ENCODE results near the gene LTN1. TPM values are rescaled to one million over a fixed set of nuclear protein-coding genes. Genes with fewer than 3 reads are reported as not detected.

The LTN1 gene
- total RNA-seq, 1 donor from 2014 or later = 28.9 TPM

DNA sequence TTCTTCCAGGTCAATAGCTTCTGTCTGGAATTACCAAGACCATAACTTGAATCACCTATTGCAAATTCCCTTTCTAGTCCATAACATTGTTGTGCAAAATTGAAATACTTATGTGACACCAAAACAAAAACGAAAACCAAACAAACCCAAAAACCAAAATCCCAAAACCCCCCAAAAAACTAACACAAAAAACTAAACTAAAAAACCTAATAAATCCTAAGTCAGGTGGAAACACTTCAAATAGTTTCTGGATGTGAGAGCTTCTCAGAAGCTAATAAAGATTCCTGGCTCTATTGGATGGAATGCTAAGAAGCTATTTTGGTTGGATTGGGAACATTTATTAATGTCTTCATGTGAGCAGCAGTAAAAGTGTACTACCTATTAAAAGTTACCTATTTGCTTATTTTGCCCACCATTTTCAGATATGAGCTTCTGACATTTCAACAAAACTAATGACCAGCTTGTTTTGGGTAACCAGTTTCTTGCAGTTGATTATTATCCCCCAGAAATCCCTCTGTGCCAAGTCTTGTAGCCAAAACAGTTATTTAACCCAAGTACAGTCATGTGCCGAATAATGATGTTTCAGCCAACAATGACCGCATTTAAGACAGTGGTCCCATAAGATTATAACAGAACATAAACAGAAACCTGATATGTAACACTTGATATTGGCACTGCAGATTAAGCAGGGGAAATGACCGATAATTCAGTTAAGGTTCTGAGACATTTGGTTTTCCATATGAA is 76.4 kb downstream of the LTN1 start:
- Mint-ChIP-seq H3K9me3 (ENCODE audit: unreplicated experiment) (no peaks in the 10 kb centered on the region), H3K4me1 (ENCODE audit: low read depth, unreplicated experiment) (no peaks in the 10 kb centered on the region), H3K36me3 (ENCODE audit: low read depth, unreplicated experiment) (peaks cover 3% of the 10 kb centered on the region), H3K27ac (ENCODE audit: unreplicated experiment) (no peak overlapping the region), H3K27me3 (ENCODE audit: low read depth, unreplicated experiment) (no peaks in the 10 kb centered on the region), H3K4me3 (ENCODE audit: unreplicated experiment) (no peak overlapping the region)
- Histone ChIP-seq H3K4me2 (ENCODE audit: low read length) (no peak overlapping the region), H3K4me1 (ENCODE audit: insufficient read depth, low read length) (no peaks in the 10 kb centered on the region), H3K4me3 (ENCODE audit: insufficient read depth, low read depth, low read length) (no peak overlapping the region), H3K9me3 (ENCODE audit: insufficient read depth, low read depth, low read length) (no peaks in the 10 kb centered on the region), H3K79me2 (ENCODE audit: insufficient read depth, low read length) (no peaks in the 10 kb centered on the region), H3K27ac (ENCODE audit: low read depth, low read length) (no peak overlapping the region), H2AFZ (ENCODE audit: low read depth, low read length) (no peak overlapping the region), H4K20me1 (ENCODE audit: insufficient read depth, low read length) (no peaks in the 10 kb centered on the region), H3K36me3 (ENCODE audit: insufficient read depth, low read length) (no peaks in the 10 kb centered on the region), H3K9ac (ENCODE audit: low read length) (no peak overlapping the region), H3K27me3 (ENCODE audit: insufficient read depth, low read length) (no peaks in the 10 kb centered on the region)
- TF ChIP-seq, protein P1, sequence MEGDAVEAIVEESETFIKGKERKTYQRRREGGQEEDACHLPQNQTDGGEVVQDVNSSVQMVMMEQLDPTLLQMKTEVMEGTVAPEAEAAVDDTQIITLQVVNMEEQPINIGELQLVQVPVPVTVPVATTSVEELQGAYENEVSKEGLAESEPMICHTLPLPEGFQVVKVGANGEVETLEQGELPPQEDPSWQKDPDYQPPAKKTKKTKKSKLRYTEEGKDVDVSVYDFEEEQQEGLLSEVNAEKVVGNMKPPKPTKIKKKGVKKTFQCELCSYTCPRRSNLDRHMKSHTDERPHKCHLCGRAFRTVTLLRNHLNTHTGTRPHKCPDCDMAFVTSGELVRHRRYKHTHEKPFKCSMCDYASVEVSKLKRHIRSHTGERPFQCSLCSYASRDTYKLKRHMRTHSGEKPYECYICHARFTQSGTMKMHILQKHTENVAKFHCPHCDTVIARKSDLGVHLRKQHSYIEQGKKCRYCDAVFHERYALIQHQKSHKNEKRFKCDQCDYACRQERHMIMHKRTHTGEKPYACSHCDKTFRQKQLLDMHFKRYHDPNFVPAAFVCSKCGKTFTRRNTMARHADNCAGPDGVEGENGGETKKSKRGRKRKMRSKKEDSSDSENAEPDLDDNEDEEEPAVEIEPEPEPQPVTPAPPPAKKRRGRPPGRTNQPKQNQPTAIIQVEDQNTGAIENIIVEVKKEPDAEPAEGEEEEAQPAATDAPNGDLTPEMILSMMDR (IDR thresholded peaks at IDR 0.05; ENCODE audit: insufficient read depth, low read depth, low read length) = no peak
- no peak for TF ChIP-seq EZH2 (IDR thresholded peaks at IDR 0.05; ENCODE audit: insufficient read depth, low read length)
- DNase-seq (ENCODE audit: low read depth) = no peak
- no peak for FAIRE-seq

DNA sequence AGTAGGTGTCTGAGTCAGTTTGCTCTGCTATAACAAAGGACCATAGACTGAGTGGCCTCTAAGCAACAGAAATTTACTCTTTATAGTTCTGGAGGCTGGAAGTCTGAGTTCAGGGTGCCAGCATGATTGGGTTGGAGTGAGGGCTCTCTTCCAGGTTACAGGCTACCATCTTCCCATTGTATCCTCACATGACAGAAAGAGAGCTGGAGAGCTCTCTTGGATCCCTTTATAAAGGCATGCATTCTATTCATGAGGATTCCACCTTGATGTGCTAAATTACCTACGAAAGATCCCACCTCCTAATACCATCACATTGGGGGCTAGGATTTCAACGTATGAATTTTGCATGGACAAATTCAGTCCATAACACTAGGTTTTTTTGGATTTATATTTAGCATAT is 79.6 kb downstream of the LTN1 start:
- no peaks in the 10 kb centered on the region for H3K9me3 Mint-ChIP-seq (ENCODE audit: unreplicated experiment)
- H3K27me3 Mint-ChIP-seq (ENCODE audit: low read depth, unreplicated experiment) = no peaks in the 10 kb centered on the region
- Histone ChIP-seq H3K36me3 (ENCODE audit: insufficient read depth, low read length) (no peaks in the 10 kb centered on the region), H3K4me3 (ENCODE audit: insufficient read depth, low read depth, low read length) (no peak overlapping the region), H3K79me2 (ENCODE audit: insufficient read depth, low read length) (no peaks in the 10 kb centered on the region), H3K27ac (ENCODE audit: low read depth, low read length) (no peak overlapping the region), H3K9ac (ENCODE audit: low read length) (no peak overlapping the region), H2AFZ (ENCODE audit: low read depth, low read length) (no peak overlapping the region), H3K4me1 (ENCODE audit: insufficient read depth, low read length) (no peaks in the 10 kb centered on the region), H3K9me3 (ENCODE audit: insufficient read depth, low read depth, low read length) (no peaks in the 10 kb centered on the region), H4K20me1 (ENCODE audit: insufficient read depth, low read length) (no peaks in the 10 kb centered on the region), H3K4me2 (ENCODE audit: low read length) (no peak overlapping the region), H3K27me3 (ENCODE audit: insufficient read depth, low read length) (no peaks in the 10 kb centered on the region)
- no peak overlapping the region for H3K27ac Mint-ChIP-seq (ENCODE audit: unreplicated experiment)
- DNase-seq (ENCODE audit: low read depth) = no peak
- no peak for FAIRE-seq
- H3K36me3 Mint-ChIP-seq (ENCODE audit: low read depth, unreplicated experiment) = peaks cover 2% of the 10 kb centered on the region
- TF ChIP-seq EZH2 (IDR thresholded peaks at IDR 0.05; ENCODE audit: insufficient read depth, low read length) = no peak
- TF ChIP-seq, protein P1 (IDR thresholded peaks at IDR 0.05; ENCODE audit: insufficient read depth, low read depth, low read length) = no peak
- H3K4me3 Mint-ChIP-seq (ENCODE audit: unreplicated experiment) = no peak overlapping the region
- no peaks in the 10 kb centered on the region for H3K4me1 Mint-ChIP-seq (ENCODE audit: low read depth, unreplicated experiment)

DNA sequence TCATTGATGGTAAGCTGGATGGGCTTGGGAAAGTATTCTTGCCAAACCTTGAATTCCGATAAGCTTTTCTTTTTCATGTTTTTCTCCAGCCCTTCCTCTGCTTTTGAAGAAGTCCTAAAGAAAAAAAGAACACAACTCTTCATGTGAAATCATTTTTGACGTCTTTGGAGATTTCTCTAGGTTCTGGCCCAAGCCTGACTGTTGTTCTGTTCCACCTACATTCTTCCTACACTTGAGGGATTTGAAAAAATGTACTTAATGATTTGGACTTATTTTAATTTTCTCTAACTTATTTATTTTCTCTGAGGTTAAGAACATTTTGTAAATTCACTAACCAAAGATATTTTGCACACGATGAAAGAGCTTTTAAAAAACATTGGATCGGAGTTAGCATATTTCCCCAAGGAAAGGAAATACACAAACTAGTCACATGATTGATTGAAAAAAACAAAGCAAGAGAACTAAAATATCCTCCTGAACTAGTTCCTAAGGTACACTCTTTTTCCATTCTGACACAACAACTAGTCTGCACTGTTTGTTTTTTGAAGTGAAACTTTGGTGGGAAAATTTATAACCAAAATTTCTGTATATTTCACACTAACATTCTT is 82.3 kb downstream of the LTN1 start:
- Histone ChIP-seq H3K36me3 (ENCODE audit: insufficient read depth, low read length) (no peaks in the 10 kb centered on the region), H4K20me1 (ENCODE audit: insufficient read depth, low read length) (no peaks in the 10 kb centered on the region), H3K4me3 (ENCODE audit: insufficient read depth, low read depth, low read length) (no peak overlapping the region), H3K27ac (ENCODE audit: low read depth, low read length) (no peak overlapping the region), H3K79me2 (ENCODE audit: insufficient read depth, low read length) (no peaks in the 10 kb centered on the region), H3K9ac (ENCODE audit: low read length) (no peak overlapping the region), H3K9me3 (ENCODE audit: insufficient read depth, low read depth, low read length) (no peaks in the 10 kb centered on the region), H3K4me1 (ENCODE audit: insufficient read depth, low read length) (no peaks in the 10 kb centered on the region), H3K27me3 (ENCODE audit: insufficient read depth, low read length) (no peaks in the 10 kb centered on the region), H2AFZ (ENCODE audit: low read depth, low read length) (no peak overlapping the region), H3K4me2 (ENCODE audit: low read length) (no peak overlapping the region)
- Mint-ChIP-seq H3K9me3 (ENCODE audit: unreplicated experiment) (no peaks in the 10 kb centered on the region), H3K4me1 (ENCODE audit: low read depth, unreplicated experiment) (no peaks in the 10 kb centered on the region), H3K4me3 (ENCODE audit: unreplicated experiment) (no peak overlapping the region), H3K36me3 (ENCODE audit: low read depth, unreplicated experiment) (no peaks in the 10 kb centered on the region), H3K27ac (ENCODE audit: unreplicated experiment) (no peak overlapping the region), H3K27me3 (ENCODE audit: low read depth, unreplicated experiment) (no peaks in the 10 kb centered on the region)
- FAIRE-seq (no peak), DNase-seq (ENCODE audit: low read depth) (no peak)
- TF ChIP-seq, protein P1 (IDR thresholded peaks at IDR 0.05; ENCODE audit: insufficient read depth, low read depth, low read length) = no peak
- TF ChIP-seq EZH2 (IDR thresholded peaks at IDR 0.05; ENCODE audit: insufficient read depth, low read length) = no peak

Data from astrocyte (in vitro differentiated cells and primary cell).